HCT116 (cell line): ENCODE data around the gene PREB.

Experiments
- EZH2 ChIP-seq: fragments of 200-600 bp; sonication (generic); IDR thresholded peaks from 2 replicates; pipeline ENCODE4 v1.6.1; 2017; ENCODE audit warnings: antibody characterized with exemption, mixed run types
- POLR2A ChIP-seq: IDR thresholded peaks from 2 replicates; pipeline ENCODE4 v1.7.0; 2011; ENCODE audit warnings: borderline replicate concordance; ENCODE audit not compliant: insufficient read depth, insufficient read length; ENCODE audit errors: extremely low read depth
- POLR2AphosphoS5 ChIP-seq: IDR thresholded peaks from 2 replicates; pipeline ENCODE4 v1.6.1; 2011; ENCODE audit warnings: mild to moderate bottlenecking, low read depth, low read length, moderate library complexity
- TF ChIP-seq, protein P1 (sequence below), 3 experiments: fragments of 200-600 bp in 1 of 3; sonication (generic) in 1 of 3; IDR thresholded peaks in 2 of 3; conservative IDR thresholded peaks in 1 of 3; 2 replicates each; pipeline ENCODE4 v1.5.1; 2012 to 2017; ENCODE audit warnings: low read depth in 2 of 3, low read length in 2 of 3, antibody characterized with exemption in 1 of 3, borderline replicate concordance in 1 of 3, control low read depth in 1 of 3, mild to moderate bottlenecking in 1 of 3, mixed read lengths in 1 of 3, mixed run types in 1 of 3, moderate library complexity in 1 of 3; ENCODE audit not compliant: insufficient read depth in 1 of 3
- TF ChIP-seq, protein P2 (sequence below): IDR thresholded peaks from 2 replicates; pipeline ENCODE4 v1.6.1; 2012
- TF ChIP-seq, protein P3 (sequence below): IDR thresholded peaks from 2 replicates; pipeline ENCODE4 v1.6.1; 2011; ENCODE audit warnings: mild to moderate bottlenecking, low read length, moderate library complexity; ENCODE audit not compliant: insufficient replicate concordance; ENCODE audit errors: extremely low read depth
- TF ChIP-seq, protein P4 (sequence below): IDR thresholded peaks from 2 replicates; pipeline ENCODE4 v1.6.1; 2012

DNA sequence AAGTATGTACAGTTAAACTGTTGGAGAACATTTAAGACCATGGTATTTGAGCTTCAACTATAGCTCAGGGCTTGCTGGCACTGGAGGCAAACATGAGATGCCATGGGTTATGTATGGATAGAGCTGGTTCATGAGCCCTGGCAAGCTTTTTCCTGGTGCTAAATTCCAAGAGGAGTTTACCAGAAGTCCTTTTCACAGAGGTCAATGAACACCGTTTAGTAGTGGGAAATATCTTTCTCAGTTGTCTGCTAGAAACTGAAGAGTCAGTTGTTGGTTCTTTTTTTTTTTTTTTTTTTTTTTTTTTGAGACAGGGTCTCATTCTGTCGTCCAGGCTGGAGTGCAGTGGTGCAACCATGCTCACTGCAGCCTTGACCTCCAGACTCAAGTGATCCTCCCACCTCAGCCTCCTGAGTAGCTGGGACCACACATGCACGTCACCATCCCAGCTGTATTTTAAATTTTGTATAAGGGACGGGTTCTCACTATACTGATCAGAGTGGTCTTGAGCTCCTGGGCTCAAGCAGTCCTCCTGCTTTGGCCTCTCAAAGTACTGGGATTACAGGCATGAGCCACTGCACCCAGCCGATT lies 46.5 kb downstream of the PREB start:
- TF ChIP-seq, protein P1, sequence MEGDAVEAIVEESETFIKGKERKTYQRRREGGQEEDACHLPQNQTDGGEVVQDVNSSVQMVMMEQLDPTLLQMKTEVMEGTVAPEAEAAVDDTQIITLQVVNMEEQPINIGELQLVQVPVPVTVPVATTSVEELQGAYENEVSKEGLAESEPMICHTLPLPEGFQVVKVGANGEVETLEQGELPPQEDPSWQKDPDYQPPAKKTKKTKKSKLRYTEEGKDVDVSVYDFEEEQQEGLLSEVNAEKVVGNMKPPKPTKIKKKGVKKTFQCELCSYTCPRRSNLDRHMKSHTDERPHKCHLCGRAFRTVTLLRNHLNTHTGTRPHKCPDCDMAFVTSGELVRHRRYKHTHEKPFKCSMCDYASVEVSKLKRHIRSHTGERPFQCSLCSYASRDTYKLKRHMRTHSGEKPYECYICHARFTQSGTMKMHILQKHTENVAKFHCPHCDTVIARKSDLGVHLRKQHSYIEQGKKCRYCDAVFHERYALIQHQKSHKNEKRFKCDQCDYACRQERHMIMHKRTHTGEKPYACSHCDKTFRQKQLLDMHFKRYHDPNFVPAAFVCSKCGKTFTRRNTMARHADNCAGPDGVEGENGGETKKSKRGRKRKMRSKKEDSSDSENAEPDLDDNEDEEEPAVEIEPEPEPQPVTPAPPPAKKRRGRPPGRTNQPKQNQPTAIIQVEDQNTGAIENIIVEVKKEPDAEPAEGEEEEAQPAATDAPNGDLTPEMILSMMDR (IDR thresholded peaks at IDR 0.05 in 2 of 3, conservative IDR thresholded peaks at IDR 0.05 in 1 of 3; ENCODE audit: borderline replicate concordance in 1 of 3, insufficient read depth in 1 of 3, low read depth in 2 of 3, low read length in 2 of 3), result no peak
- TF ChIP-seq, protein P2, sequence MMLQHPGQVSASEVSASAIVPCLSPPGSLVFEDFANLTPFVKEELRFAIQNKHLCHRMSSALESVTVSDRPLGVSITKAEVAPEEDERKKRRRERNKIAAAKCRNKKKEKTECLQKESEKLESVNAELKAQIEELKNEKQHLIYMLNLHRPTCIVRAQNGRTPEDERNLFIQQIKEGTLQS, result no peak
- TF ChIP-seq EZH2 (no peak), POLR2A (no peak), POLR2AphosphoS5 (no peak)
- TF ChIP-seq, protein P3, sequence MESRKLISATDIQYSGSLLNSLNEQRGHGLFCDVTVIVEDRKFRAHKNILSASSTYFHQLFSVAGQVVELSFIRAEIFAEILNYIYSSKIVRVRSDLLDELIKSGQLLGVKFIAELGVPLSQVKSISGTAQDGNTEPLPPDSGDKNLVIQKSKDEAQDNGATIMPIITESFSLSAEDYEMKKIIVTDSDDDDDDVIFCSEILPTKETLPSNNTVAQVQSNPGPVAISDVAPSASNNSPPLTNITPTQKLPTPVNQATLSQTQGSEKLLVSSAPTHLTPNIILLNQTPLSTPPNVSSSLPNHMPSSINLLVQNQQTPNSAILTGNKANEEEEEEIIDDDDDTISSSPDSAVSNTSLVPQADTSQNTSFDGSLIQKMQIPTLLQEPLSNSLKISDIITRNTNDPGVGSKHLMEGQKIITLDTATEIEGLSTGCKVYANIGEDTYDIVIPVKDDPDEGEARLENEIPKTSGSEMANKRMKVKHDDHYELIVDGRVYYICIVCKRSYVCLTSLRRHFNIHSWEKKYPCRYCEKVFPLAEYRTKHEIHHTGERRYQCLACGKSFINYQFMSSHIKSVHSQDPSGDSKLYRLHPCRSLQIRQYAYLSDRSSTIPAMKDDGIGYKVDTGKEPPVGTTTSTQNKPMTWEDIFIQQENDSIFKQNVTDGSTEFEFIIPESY, result no peak
- TF ChIP-seq, protein P4, sequence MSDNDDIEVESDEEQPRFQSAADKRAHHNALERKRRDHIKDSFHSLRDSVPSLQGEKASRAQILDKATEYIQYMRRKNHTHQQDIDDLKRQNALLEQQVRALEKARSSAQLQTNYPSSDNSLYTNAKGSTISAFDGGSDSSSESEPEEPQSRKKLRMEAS, result no peak
